IPS-20b (cell line): ENCODE results near the gene RNGTT.

Source experiments
- H3K27ac ChIP-seq: one replicate; pipeline ENCODE4 v1.5.1; 2013; ENCODE audit warnings: low read length
- H3K27me3 ChIP-seq: 2 replicates; pipeline ENCODE4 v1.6.1; 2013; ENCODE audit warnings: mild to moderate bottlenecking, low read length, inconsistent platforms; ENCODE audit not compliant: insufficient read depth
- H3K36me3 ChIP-seq: 2 replicates; pipeline ENCODE4 v1.6.1; 2013; ENCODE audit warnings: low read depth, mild to moderate bottlenecking, inconsistent platforms, low read length, moderate library complexity; ENCODE audit not compliant: insufficient read depth
- H3K4me1 ChIP-seq: 2 replicates; pipeline ENCODE4 v1.6.1; 2013; ENCODE audit warnings: mild to moderate bottlenecking, control low read depth, inconsistent platforms, low read length, moderate library complexity; ENCODE audit not compliant: insufficient read depth
- H3K4me3 ChIP-seq: 2 replicates; pipeline ENCODE4 v1.5.1; 2013; ENCODE audit warnings: mild to moderate bottlenecking, low read length, inconsistent platforms
- H3K9ac ChIP-seq: 2 replicates; pipeline ENCODE4 v1.6.1; 2013; ENCODE audit warnings: low read depth, mild to moderate bottlenecking, inconsistent platforms, low read length, moderate library complexity
- H3K9me3 ChIP-seq: 2 replicates; pipeline ENCODE4 v1.6.1; 2013; ENCODE audit warnings: mild to moderate bottlenecking, low read depth, low read length, inconsistent platforms; ENCODE audit not compliant: insufficient read depth

RNGTT gene

DNA sequence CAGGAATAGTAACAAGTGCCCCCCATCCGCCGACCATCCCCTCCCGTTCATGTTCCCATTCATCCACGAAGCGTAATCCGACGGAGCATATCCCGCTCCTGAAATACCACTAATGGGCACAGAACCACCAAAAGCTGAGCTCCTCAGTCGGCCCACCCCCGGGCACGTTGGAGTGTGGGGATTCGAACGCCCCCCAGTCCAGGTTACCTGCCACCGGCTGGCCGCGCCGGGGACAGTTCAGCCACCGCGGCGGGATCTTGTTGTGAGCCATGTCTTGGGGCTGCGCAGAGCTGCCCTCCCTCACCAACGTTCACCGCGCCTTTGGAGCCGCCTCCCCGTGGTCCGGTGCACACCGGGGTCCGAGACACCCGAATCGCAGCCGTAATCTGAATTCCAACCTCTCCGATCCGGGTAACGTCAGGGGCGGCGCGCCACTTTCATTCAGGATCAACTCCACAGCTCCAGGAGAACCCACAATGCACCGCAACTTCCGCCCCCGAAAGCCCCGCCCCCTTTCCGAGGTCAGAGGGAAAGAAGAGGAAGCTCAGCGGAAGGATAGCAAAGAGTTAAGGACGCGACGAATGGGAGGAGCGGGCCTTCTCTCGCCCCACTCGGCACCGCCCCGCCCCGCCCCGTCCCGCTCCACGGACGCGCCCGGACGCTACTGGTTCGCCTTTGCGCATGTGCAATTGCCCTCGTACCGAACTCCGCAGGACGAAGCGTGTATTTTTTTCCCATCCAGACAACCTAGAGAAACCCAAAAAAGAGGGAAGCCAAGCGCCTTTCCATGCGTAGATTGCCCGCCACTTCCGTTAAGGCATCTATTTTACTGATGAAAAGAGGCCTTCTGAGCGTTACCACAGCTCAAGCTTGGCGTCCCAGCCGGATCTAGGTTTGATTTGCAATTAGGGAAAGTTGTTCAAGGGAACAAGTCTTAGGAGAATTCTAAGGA is at the start of gene RNGTT:
RNGTT (minus strand) TSS at position 480 of the 952 bp plus-strand sequence; CDS start at position 271, 209 bp downstream.
- Histone ChIP-seq H3K27me3 (no peaks in the 10 kb centered on the region), H3K27ac (peak within 1 kb of the TSS; percentile 22), H3K36me3 (no peaks in the 10 kb centered on the region), H3K4me1 (peaks cover 8% of the 10 kb centered on the region; the same call in 1 of the 2 replicates), H3K4me3 (peak within 1 kb of the TSS; percentile 100), H3K9me3 (0 out of 2 replicates have a peak, but pooled peaks cover 4% of the 10 kb centered on the region), H3K9ac (peak within 1 kb of the TSS; percentile 95)

DNA sequence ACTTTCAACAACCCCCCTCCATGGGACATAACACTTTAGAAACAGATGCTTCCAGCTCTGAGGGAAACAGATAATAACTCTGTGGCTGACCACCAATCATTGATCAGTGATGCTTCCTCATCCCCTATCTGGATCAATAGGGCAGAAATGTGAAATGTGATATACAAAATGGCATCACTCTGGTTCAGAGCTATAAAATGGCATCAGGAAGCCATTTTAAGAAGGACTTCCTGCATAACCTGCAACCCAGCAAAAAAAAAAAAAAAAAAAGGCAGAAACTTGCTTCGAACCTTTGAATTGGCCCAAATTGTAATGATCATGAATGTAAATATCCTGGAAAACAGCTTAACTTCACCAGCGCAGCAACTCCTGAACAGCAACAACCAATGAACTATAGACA is 48.0 kb upstream of the RNGTT start:
- H3K27me3 ChIP-seq = no peaks in the 10 kb centered on the region
- no peaks in the 10 kb centered on the region for H3K9me3 ChIP-seq
- no peak overlapping the region for H3K4me3 ChIP-seq
- H3K9ac ChIP-seq = no peak overlapping the region
- no peak overlapping the region for H3K27ac ChIP-seq
- H3K36me3 ChIP-seq = no peaks in the 10 kb centered on the region
- H3K4me1 ChIP-seq = peaks cover 20% of the 10 kb centered on the region

DNA sequence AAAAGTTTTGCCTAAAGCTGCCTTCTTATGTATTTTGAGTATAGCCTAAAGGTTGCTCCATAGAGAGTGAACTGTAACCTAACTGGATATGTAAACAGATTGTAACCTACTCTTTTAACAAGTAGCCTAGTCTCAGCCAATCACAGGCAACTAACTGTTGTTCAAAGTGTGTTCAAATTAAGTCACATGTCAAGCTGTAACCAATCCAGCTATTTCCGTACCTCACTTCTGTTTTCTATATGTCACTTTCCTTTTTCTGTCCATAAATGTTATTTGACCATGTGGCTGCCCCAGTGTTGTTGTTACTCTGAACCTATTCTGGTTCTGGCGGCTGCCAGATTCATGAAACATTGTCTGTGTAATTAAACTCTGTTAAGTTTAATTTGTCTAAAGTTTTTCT is 47.4 kb upstream of the RNGTT start:
- peaks cover 20% of the 10 kb centered on the region for H3K4me1 ChIP-seq
- H3K9ac ChIP-seq = no peak overlapping the region
- no peaks in the 10 kb centered on the region for H3K27me3 ChIP-seq
- no peaks in the 10 kb centered on the region for H3K36me3 ChIP-seq
- no peaks in the 10 kb centered on the region for H3K9me3 ChIP-seq
- H3K4me3 ChIP-seq = no peak overlapping the region
- H3K27ac ChIP-seq = no peak overlapping the region

DNA sequence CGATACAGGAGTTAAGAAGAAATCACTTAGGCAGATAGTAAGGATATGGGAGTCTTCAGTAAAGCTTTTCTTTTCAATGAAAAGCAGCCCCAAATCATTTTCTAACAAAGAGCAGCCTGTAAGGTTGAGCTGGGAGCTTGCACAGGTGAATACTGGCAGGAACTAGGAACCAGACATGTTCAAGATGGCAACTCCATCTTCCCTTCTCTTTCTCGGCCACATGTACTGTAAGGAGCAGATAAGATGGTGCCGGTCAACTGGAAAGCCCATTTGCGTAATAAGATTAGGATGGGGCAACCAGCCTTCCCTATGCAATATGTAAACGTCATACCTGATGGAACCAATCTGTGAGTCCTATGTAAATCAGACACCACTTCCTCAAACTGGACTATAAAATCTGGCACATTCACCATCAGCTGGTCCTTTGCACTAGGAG is 46.2 kb upstream of the RNGTT start:
- peaks cover 20% of the 10 kb centered on the region for H3K4me1 ChIP-seq
- H3K27ac ChIP-seq = no peak overlapping the region
- H3K9me3 ChIP-seq = no peaks in the 10 kb centered on the region
- no peaks in the 10 kb centered on the region for H3K27me3 ChIP-seq
- H3K4me3 ChIP-seq = no peak overlapping the region
- no peaks in the 10 kb centered on the region for H3K36me3 ChIP-seq
- H3K9ac ChIP-seq = no peak overlapping the region

DNA sequence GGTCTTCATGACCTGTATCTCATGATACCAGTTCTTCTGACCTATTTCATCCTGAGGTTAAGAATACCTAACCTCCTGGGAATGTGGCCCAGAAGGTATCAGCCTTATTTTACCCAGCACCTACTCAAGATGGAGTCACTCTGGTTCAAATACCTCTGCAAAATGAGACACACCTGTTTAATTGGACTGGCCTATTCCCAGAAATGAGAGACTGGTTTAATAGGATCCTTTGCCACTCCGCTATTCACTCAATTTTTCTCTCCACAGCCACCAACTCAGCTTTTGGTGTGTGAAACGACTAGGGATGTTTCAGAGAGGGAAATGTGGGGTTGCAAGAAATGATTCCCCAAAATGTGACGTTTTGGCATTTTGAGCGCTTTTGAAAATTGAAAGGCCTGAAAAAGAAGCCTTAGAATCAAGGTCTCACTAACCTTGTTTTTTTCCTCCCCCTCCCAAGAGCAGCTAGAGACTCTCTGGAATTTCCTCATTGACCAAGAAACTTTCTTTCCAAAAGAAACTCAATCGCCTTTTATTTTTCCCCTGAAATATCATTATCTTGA is 45.5 kb upstream of the RNGTT start:
- H3K4me3 ChIP-seq = no peak overlapping the region
- no peaks in the 10 kb centered on the region for H3K36me3 ChIP-seq
- no peaks in the 10 kb centered on the region for H3K9me3 ChIP-seq
- no peak overlapping the region for H3K27ac ChIP-seq
- H3K4me1 ChIP-seq = peaks cover 20% of the 10 kb centered on the region
- H3K27me3 ChIP-seq = no peaks in the 10 kb centered on the region
- H3K9ac ChIP-seq = peak overlapping the region; percentile 23; the same call in 1 of the 2 replicates

DNA sequence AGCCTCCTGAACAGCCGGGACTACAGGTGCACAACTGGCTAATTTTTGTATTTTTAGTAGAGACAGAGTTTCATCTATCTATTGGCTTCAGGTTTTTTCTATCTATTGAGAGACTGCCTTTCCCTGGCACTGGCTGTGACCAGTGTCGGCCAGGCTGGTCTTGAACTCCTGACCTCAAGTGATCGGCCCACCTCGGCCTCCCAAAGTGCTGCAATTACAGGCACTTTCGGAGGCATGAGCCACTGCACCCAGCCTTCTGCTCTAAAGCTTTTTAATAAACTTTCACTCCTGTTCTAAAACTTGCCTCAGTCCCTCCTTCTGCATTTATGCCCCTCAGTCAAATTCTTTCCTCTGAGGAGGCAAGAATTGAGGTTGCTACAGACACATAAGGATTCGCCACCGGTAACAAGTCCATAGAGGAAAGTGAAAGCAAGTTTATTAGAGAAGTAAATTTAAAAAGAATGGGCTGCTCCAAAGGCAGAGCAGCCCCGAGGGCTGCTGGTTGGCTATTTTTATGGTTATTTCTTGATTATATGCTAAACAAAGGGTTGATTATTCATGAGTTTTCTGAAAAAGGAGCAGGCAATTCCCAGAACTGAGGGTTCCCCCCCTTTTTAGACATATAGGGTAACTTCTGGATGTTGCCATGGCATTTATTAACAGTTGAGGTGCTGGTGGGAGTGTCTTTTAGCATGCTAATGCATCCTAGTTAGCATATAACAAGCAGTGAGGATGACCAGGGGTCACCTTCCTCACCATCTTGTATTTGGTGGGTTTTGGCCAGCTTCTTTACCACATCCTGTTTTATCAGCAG is 44.8 kb upstream of the RNGTT start:
- Histone ChIP-seq H3K4me3 (no peak overlapping the region), H3K27me3 (no peaks in the 10 kb centered on the region), H3K27ac (no peak overlapping the region), H3K36me3 (no peaks in the 10 kb centered on the region), H3K9me3 (no peaks in the 10 kb centered on the region), H3K9ac (no peak overlapping the region), H3K4me1 (peaks cover 20% of the 10 kb centered on the region)

DNA sequence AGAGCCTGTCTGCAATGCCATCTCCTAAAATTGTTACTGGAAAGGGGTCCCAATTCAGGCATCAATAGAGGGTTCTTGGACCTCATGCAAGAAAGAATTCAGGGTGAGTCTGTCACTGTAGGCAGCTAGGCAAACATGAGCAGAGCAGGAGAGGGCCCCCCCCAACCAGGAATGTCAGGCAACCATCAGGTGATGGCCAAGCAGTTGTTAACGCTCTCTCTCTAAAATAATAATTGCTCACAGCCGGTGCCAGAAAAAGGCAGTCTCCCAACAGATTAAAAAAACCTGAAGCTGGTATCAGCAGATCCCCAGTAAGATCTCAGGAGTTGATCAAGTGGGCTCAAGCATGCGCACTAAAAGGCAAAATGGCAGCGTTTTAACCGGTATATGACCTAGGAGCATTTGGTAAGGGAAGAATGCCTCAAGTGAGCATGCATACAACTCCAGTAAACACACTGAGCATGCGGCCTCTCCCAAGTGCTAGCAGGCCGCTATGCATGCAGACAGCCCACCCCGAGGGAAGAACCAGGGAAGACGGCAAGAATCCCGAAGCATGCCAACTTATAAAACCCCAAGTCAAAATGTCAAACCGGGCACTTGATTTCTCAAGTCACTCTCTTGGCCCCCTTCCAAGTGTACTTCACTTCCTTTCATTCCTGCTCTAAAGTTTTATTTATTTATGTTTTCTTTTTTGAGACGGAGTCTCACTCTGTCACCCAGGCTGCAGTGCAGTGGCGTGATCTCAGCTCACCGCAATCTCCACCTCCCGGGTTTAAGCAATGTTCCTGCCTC is 44.0 kb upstream of the RNGTT start:
- H3K27me3 ChIP-seq = no peaks in the 10 kb centered on the region
- no peak overlapping the region for H3K4me3 ChIP-seq
- no peak overlapping the region for H3K9ac ChIP-seq
- no peak overlapping the region for H3K27ac ChIP-seq
- H3K9me3 ChIP-seq = no peaks in the 10 kb centered on the region
- no peaks in the 10 kb centered on the region for H3K36me3 ChIP-seq
- H3K4me1 ChIP-seq = peaks cover 20% of the 10 kb centered on the region

DNA sequence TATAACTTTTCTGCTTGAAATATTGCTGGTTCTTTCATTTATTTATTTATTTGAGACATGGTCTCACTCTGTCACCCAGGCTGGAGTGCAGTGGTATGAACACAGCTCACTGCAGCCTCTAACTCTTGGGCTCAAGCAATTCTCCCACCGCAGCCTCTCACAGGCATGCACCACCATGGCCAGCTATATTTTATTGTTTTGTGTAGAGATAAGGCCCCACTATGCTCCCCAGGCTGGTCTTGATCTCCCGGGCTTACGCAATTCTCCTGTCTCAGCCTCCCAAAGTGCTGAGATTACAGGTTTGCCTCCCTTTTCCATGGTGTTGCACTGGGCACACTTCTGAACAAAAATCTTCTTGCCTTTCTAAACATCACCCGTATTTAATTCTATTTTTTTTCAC is 39.1 kb upstream of the RNGTT start:
- Histone ChIP-seq H3K9ac (no peak overlapping the region), H3K9me3 (no peaks in the 10 kb centered on the region), H3K27ac (no peak overlapping the region), H3K4me3 (no peak overlapping the region), H3K27me3 (no peaks in the 10 kb centered on the region), H3K36me3 (no peaks in the 10 kb centered on the region), H3K4me1 (peaks cover 6% of the 10 kb centered on the region; the same call in 1 of the 2 replicates)

DNA sequence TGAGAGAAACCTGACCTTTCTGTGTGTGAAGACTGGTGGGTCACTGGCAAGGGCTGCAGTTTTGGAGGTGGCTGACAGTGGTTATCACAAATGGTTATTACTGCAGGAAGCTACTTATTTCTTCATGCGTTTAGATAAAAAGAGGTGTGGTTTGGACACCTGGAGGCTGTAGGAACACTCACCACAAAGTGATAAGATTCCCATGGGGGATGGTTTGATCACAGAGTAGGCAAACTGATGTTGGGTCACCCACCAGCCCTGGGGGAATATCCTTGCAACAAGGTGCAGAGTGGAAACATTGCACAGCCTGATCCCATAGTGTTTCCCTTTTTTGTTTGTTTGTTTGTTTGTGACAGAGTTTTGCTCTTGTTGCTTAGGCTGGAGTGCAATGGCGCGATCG is 33.9 kb upstream of the RNGTT start:
- no peak overlapping the region for H3K9ac ChIP-seq
- no peak overlapping the region for H3K4me3 ChIP-seq
- H3K4me1 ChIP-seq = no peaks in the 10 kb centered on the region
- no peaks in the 10 kb centered on the region for H3K36me3 ChIP-seq
- H3K27ac ChIP-seq = no peak overlapping the region
- no peaks in the 10 kb centered on the region for H3K9me3 ChIP-seq
- H3K27me3 ChIP-seq = no peaks in the 10 kb centered on the region

DNA sequence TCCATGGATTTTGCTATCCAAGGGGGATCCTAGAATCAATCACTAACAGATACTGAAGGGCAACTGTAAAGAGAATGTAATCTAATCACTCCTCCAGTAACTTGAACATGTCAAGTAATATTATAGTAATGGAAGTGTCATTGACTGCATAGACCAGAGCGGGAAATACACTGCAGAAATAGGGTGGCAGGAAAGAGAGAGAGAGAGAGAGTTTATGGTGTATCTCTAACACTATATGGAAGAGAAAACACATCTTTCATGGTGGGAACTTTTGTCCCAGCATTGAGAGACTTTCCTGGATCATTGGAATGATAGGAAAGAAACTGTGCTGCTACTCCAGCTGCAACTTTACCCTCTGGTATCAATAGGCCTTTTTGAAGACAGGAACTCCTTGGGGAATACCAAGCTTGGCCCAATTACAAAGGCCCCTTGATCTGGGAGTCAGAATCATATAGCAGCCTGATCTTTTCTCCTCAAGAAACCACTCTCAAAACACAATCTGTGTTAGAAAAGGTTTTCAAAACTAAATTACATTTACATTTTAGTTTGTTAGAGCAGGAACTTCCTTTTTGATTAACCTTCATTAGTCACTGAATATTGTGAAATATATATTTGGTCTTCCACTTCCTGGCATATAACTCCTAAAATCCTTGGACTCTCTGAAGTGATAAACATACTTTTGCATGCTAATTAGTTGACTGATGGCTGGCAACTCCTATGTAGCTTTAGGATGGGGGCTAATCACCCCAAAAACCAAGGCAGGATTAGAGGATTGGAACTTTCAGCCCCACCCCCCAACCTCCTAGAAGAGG is 29.5 kb upstream of the RNGTT start:
- Histone ChIP-seq H3K4me3 (no peak overlapping the region), H3K27ac (no peak overlapping the region), H3K9ac (no peak overlapping the region), H3K27me3 (no peaks in the 10 kb centered on the region), H3K4me1 (no peaks in the 10 kb centered on the region), H3K36me3 (no peaks in the 10 kb centered on the region), H3K9me3 (no peaks in the 10 kb centered on the region)
